Skin of body (tissue), 2 donors: ENCODE measurements around the gene AGPS. TPM values are rescaled to one million over a fixed set of nuclear protein-coding genes. Genes with fewer than 3 reads are reported as not detected.
"Not testable (repeated sequence)": the region's sequence is repeated elsewhere in the genome, so short reads cannot be mapped to it uniquely, and the experiment has no call there.

Source experiments
- DNase-seq: peaks from one replicate; lab custom pipeline; 2025; lab: John Stamatoyannopoulos, UW
- total RNA-seq: library from RNA; depleted of rRNA; stranded (reverse); fragments of >200 nt; gene quantifications from one replicate; pipeline ENCODE4 v1.2.3, GENCODE V29; 2014

AGPS gene
- total RNA-seq, 1 donor from 2014 or later = 29.6 TPM

DNA sequence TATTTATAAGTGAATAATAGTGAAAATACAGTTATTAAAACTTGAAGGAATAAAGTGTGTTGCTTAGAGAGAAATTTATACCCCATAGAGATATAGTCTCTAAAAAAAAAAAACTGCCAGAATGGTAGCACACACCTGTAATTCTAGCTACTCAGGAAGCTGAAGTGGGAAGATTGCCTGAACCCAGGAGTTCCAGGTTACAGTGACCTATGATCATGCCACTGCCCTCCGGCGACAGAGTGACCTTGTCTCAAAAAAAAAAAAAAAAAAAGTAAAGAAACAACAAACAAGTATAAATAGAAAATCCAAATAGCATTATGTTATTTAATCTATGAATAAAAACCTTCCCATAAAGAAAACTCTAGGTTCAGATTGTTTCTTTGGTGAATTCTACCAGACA, 7.4 kb upstream of the AGPS start:
- DNase-seq = no peak

DNA sequence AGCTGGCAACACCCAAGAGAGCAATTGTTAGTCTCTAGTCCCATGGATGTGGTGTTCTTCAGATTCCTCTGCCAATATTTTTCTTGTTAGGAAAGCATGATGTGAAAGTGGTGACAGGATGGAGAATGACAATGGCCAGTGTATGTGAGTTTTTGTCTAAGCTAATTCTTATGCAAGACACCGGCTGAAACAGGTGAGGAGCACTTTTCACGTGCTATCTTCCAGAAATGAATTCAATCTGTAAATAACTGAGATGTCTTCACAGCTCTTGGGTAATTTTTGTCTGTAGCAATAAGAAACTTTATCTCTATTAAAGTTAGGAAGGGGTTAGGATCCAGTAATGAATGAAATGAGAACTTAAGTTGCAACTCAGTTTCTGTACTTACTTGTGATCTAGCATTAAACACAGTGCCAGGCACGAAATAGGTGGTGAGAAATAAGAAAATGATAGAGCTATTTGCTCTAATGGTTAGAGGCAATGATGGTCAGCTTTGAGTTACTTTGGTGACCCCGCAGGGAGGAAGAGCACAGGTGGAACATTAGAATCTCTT, 676 bp upstream of the AGPS start:
- DNase-seq = no peak

DNA sequence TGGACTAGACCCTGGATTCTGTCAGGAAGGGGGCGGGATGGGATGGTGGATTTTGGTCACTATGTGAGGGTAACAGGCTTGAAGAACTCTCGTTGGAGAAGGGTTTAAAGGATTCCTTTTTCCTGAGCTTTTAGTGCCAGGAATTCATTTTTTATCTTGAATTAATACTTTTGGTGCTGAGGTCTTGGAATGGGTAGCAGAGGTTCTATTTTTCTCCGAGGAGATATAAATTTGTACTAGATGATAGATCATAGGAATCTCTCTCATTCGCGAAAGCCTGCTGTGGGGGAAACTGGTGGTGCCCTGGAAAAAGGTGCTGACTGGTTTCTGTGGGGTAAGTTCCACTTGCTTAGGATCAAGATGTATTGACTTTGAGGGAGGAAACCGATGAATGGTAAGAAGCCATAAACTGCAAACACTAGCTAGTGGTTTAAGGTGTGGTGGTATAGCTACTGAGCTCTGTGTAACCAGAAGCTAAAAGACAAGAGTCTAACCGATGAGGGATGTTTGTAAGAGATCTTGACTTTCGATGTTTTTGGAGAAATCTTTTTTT, 706 bp downstream of the AGPS start:
- DNase-seq = peak; percentile 34

DNA sequence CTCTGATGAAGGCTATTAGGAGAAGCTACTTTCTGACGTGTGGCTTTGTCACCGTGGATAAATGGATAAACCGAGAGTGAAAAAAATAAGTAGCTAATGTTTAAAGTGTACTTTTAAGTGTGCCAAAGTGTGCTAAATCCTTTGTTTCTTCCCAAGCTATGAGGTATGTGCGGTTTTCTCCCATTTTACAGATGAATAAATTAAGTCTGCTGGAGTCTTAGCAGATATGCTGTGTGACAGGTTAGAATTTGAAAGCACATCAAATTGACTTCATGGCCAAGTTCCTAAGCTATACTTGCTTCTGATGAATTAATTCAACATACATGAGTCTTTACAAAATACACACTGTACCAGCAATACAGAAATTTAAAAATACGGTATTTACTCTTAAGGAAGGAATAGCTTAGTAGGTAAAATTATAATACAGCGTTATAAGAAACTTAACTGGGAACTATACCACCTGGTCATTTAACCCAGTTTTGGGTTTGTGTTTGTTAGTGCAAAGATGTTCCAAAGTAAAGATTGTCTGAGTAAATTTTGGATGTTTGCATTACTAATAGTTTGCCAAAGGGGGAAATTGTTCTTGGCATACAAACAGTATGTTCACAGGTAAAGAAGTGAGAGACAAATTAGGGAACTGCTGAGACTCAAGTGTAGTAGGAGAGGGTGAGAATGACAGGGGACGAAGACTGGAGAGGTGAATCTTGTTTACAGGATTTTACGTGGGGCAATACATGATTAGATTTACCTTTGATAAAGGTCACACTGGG, 1.4 kb downstream of the AGPS start:
- no peak for DNase-seq

DNA sequence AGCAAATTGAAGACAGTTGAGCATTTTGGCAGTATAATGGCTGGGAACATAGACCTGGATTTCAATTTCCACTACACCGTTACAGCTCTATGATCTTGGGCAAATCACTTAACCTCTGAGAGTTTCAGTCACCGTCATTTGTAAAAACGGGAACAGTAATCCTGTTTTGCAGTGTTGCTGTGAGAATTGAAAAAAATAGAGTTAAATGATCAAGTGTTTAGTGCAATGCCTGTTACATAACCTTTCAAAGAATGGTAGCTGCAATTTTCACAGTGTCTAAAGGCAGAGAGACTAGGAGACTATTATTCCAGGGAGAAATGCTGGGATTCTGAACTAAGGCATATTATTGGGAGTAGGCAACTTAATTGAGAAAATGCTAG, 2.0 kb downstream of the AGPS start:
- no peak for DNase-seq

DNA sequence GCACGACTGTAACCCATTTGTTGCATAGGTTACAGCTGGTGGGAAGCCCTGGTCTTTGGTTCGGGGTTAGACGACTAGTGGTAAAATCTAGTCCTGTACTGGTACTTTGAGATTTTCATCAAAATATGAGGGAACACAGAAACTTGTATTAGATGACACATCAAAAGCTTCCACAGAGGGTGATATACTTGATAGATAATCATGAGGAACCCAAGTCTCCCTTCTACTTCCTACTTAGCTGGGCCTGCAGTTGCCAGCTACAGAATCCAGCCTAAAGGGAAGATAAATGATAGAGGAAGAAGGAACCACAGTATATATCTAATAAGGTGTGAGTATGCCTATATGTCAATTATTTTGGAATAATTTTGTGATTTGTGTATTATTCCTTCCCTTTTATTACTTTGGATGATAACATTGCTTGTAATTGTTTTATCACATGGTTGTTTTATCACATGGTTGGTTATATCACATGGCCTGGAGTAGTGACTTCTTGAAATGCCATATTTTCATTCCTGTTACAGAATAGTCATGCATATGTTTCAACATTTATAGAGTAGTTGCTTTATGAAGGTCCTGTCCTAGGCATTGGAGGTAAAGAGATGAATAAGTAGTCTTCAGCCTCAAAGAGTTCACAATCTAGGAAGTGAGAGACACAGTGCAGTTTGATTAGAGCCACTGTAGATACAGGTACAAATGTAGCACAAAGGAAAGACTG, 2.9 kb downstream of the AGPS start:
- DNase-seq = no peak

DNA sequence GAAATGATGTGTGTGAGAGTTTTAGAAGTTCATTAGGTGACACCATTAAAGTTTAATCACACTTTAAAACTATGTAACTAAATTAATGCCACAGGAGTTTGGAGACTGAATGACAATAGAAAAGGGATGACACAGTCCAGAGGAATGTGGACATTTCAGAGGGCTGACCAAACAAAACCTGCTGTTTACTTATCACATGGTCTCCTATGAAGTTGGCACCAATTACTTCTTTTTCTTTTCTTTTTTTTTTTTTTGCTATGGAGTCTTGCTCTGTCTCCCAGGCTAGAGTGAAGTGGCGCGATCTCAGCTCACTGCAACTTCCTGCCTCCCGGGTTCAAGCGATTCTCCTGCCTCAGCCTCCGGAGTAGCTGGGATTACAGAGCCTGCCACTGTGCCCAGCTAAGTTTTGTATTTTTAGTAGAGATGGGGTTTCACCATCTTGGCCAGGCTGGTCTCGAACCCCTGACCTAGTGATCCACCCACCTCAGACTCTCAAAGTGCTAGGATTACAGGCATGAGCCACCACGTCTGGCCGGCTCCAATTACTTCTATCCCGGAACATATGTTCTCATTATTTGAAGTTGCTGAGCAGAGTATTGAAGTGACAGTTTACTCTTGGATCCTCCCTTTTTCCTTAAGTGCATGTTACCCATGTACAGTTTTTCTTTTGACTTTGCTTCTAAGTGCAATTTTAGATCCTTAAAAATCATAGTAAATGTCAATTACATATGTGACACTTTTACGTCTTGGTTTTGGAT, 4.3 kb downstream of the AGPS start:
- DNase-seq = no peak

DNA sequence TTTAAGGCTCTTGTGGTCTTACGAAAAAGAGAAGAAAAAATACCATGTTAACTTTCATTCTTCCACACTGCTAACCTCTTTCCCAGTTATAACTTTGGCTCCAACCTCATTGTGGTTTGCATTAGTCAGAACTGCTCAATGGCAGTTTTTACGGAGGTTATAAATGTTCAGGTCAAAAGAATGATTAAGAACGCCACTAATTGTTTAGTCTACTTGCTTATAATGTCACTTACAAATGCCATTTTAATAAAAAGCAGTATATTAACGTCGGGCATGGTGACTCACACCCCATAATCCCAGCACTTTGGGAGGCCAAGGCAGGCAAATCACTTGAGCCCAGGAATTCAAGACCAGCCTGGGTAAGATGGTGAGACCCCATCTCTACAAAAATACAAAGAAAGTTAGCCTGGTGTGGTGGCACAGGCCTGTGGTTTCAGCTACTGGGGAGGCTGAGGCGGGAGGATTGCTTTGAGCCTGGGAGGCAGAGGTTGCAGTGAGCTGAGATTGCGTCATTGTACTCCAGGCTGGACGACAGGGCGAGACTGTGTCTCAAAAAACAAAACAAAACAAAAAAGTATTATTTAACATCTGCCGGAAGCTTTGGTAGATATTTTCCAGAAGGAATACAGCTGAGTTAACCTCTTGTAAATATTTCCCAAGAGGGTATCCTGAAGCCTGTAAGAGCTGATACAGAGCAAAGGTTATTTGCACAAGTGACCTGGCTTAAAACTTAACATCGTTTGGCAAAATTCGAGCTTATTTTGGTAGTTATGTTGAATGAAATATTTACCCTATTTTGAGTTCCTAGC, 5.1 kb downstream of the AGPS start:
- DNase-seq = no peak

DNA sequence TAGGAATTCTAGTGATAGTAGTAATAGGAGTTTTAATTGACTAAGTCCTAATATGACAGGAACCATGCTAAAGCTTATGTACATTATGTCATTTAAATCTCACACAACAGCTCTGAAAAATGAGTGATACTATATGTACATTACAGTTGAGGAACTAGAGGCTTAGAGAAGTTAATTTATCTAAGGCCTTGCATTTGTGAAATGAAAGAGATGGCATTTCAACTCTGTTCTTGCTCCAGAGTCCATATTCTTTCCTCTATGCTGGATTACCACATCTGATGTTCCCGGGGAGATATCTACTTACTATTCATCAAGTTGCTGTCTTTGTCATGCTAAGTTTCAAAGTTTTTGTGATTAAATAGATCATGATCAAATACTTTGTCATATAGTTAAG, 5.7 kb downstream of the AGPS start:
- no peak for DNase-seq

DNA sequence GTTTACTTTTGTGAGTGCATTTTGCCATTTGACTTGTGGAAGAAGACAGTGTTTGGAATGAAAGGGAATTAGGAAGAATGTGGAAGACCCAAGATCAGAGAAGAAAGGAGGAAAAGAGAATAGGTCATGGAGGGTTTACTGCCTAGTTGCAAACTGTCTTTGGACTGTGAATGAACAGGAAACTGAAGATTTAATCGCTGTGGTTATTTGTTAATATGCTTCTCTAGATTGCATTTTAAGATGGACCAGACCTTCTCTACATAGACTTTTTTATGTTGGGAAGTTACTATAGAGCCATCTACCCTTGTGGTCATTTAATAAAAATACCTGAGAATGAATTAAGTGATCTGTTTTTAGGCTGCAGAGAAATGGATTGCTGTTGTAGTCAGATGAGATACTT, 6.2 kb downstream of the AGPS start:
- DNase-seq = no peak

DNA sequence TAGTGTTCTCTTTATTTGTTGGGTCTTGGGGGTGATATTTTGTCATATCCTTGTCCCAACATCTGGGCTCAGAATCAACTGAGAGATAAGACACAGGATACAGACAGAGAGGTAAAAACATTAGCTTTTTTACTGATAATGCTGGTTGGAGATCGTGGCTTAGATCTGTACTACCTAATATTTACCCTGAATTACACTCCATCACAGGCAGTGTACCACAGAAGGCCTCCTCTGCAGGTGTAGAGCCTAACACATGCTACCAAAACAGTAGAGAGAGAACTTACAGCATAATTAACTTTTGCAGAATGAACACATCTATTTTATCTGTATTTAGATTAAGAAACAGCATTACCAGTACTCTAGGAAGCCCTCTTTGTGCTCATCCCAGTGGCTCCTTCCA, 6.8 kb downstream of the AGPS start:
- no peak for DNase-seq

DNA sequence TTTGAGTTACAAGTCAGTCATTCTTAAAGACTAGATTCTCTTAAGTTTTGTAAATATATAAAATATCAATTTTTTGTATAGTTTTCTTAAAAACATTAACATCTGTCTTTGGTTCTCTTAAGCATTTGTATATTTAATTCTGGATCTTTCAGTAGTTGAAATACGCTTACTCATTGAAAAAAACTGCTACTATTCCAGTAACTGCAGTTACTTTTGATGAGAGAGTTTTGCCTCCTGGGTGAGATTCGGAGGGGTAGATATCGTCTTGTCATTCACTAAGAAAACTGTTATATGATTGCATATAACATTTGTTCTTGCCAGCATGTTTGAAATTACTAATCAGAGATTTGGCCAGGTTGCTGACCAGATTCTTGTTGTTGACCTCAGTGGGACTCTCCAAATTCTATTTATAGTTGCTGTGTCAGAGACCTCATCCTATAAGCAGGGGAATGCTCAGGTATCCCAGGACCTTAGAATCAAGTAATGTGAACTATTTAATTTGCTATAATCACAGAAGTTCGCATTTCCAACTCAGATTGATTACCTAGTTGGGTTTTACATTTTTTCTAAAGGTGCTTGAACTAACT, 7.9 kb downstream of the AGPS start:
- no peak for DNase-seq

DNA sequence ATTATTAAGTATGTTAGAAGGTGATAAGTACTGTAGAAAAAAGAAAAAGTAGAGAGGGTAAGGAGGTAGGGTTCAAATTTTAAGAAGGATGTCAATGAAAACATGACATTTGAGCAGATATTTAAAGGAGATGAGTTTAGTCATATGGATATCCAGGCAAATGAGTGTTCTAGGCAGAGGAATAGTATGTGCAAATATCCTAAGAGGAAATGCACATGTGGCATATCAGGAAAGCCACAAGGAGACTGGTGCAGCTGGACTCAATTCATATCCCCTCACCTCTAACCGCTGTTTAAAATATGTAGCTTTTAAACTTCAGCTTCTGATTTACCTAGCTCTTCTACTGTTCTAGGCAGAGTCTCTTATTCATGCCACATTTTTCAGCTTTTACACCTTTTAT, 9.5 kb downstream of the AGPS start:
- DNase-seq = no peak

DNA sequence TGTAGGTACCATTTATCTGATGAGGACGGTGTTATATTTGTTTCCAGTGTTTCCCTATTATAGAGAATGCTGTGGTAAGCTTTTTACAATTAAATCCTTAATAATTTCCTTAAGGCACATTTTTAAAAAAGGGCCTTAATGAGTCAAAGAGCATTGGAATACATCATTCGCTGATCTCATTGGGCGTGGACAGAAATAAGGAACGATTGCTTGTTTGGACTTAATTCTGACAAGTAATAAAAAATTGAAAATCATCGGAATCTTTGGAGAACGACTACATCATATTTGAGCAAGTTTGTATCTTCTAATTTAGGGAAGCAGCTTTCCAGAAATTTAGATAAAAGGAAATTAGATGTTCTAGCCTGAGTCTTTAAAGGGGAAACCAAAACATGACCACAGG, 11.3 kb downstream of the AGPS start:
- peak; percentile 33 for DNase-seq

DNA sequence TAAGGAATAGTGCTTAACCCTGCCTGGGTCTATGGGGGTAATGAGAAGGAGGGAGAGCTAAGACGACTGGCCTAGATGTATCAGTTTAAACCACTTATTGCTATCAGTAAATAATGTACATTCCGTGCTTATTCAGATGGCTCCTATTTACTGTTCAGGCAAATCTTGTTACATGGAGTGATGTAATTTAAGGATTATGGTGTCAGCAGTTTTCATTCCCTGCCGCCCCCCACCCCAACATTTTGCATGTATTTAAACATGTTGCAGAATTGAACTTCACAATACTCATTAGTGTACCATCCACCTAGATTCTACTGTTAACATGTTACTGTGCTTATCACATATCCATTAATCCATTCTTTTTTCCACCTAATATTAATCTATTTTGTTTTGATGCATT, 11.7 kb downstream of the AGPS start:
- DNase-seq = no peak

DNA sequence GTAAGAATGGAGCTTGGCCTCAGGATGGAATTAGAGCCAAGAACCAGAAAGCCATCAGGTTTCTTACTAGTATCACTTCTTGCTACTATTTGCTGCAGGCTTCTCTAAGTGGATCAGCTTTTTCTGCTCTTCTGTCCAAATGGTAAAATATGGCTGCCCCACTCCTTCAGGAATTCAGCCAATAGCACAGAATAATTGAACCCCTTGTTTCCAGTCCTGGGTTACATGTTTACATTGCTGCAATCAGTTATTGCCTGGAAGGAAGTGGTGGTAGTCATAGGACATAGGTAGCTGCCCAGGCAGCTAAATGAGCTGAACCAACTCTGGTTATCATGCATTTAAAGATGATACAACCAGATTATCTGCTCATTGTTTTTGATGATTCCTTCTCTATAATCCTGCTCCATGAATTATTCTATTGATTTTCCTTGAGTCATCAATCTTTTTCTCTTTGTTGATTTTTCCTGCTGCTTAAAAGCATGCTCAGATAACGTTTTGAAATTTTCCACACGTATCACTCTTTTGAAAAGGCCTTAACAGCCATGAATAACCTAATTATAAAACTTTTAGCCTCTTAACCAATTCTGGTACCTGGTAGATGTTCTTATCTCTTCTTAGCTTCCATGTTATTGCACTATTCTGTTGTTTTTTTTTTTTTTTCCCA, 12.6 kb downstream of the AGPS start:
- DNase-seq = no peak

DNA sequence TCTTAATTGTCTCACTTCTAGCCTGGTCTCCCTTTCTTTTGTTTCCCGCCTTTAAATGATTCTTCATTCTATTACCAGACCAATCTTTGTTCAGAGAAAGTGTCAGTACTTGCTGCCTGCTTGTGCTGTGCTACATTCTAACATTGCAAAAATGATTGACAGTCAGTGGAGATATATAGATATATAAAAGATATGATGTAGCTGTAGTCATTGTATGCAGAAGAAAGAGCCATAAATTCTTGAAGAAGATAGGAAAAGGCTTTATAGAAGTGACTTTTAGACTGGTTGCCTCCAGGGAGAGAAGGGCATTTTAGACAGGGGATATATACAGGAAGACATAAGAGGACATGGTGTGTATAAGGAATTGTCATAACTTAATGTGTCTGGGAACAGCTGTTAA, 13.6 kb downstream of the AGPS start:
- no peak for DNase-seq

DNA sequence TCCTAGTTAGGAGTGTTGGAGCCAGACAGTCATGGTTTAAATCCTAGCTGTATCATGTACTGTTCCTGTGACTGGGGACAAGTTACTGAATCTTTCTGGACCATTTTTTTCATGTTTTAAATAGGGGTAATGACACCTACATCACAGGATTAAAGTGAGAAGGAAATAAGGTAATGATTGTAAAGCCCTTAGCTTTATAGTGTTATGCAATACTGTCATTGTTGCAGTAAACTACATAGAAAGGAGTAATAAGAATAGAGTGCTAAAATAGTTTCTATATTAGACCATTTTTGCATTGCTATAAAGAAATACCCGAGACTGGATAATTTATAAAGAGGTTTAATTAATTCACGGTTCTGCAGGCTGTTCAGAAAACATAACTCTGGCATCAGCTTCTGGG, 14.5 kb downstream of the AGPS start:
- DNase-seq = no peak

DNA sequence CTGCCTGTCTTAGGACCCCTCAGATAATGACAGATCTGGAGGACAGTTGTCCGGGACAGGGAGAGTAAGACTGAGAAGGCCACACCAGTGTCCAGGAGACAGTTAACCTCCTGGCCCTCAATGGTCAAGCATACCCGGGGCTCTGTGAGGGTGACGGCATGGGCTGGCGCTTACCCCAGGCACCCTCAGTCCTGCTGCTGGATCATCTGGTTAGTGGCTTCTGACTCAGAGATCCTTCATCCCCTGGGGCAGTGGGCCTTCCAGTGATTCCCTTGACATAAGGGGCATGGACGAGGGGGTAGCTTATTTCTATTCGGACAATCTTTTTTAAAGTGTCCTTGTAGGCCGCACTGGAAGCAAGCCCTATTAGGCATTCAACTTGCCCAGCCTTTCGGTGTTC, 18.1 kb downstream of the AGPS start:
- DNase-seq = not testable (repeated sequence)

DNA sequence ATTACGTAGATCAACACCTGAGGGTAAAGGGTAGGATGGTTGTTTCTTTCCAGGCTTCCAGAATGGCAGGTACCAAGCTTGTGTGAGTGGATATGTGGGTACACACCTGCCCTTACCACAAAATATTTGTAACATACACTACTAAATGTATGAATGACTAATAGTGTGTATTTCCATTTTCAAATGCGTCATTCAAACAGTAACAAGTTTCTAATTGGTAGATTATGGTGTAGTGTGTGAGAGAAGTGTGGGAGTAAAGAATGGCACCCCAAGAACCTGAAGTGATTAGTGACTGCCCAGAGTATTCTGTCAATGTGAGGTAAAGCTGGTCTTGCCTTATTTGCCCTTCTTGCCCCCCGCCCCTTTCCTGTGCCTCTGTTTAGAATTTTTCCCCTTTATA, 21.1 kb downstream of the AGPS start:
- no peak for DNase-seq
